AG10803 (cell line): ENCODE data around the gene PANX3.

Experiments
- DNase-seq: peaks from one replicate; pipeline ENCODE4 v3.0.0; 2010; ENCODE audit warnings: low read depth
- H3K4me3 ChIP-seq: 2 replicates; pipeline ENCODE4 v1.5.1; 2011; ENCODE audit warnings: mild to moderate bottlenecking, low read length, control low read depth
- CTCF ChIP-seq: conservative IDR thresholded peaks from 2 replicates; pipeline ENCODE4 v1.5.1; 2011; ENCODE audit warnings: mild to moderate bottlenecking, low read length, control low read depth, inconsistent platforms

Gene PANX3

GRCh38 chr11:124629961-124630360 is 18.7 kb downstream of the PANX3 start:
- no peak overlapping the region for H3K4me3 ChIP-seq
- no peak for TF ChIP-seq CTCF
- DNase-seq, result no peak

- no peak overlapping the region for H3K4me3 ChIP-seq
- peak; percentile 33 for TF ChIP-seq CTCF
- DNase-seq, result no peak
These were observed 22.1 kb downstream of the PANX3 start for GRCh38 chr11:124633355-124633754.

DNA sequence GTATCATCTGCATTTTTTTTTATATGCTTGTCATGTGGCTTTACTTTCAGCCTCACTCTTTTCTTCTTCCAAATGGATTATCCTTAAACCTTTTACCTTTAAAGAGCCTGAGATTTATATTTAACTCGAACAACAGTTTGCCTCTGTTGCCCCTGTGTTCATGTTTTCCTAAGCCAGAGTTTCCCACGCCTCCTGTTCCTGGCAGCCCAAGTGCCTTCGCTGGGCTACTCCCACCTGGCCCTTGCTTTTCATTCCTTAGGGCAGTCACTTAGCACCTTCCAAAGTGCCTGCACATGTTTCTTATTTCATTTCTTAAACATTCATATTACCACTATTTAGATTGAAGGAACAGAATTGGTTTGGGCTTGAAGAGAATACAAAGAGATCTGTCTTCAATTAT is 24.7 kb downstream of the PANX3 start:
- no peak for DNase-seq
- no peak overlapping the region for H3K4me3 ChIP-seq
- TF ChIP-seq CTCF, result no peak

DNA sequence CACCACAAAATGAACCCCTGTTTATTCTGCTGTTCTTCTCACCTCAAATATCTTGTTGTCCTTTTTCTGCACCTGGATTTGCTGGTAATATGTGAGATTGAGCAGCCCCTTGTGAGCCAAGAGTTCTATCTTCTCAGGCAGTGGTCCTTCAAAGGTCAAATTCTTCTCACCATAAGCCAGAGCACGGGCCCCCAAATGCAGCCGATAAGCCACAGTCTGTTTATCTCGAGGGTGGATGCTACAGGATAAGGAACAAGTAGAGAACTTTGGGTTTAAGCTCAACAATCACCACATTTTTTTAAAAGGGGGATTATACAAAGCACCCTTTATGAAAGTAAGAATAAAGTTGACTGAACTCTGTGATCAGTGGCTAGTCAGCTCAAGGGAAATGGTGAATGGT is 27.3 kb downstream of the PANX3 start:
- DNase-seq, result no peak
- no peak for TF ChIP-seq CTCF
- H3K4me3 ChIP-seq, result no peak overlapping the region

DNA sequence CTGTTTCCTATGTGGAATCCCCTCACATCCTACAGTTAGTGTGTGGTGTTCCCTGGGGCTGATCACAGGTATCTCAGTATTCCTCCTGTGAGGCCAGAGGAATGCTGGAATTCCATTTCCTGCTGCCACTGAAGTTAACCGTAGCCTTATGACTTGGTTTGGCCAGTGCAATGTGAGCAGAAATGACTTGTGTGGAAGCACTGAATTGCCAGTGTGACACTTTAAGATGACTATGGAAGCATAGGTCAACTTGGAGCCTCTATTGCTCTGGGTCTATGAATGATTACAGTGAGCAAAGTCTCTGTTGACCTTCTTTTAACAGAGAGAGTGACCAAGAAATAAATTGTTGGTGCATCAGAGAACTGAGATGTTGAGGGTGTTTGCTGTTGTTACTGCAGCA is 28.0 kb downstream of the PANX3 start:
- no peak for TF ChIP-seq CTCF
- H3K4me3 ChIP-seq, result no peak overlapping the region
- no peak for DNase-seq

DNA sequence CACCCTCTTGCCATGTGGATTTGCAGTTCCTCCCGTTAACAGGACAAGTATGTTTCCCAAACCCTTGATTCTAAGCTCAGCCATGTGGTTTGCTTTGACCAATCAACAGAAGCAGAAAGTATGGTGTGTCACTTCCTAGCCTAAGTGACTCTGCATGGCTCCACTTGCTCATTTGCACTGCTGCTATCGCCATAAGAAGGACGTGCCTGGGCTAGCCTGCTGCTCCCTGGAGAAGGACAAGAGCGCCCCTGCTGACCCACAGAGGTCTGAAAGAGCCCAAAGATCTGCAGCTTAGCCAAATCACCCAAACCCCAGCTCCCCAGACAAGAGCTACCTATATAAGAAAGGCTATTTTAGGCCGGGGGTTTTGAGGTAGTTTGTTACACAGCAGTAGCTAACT is 29.4 kb downstream of the PANX3 start:
- no peak for DNase-seq
- no peak for TF ChIP-seq CTCF
- H3K4me3 ChIP-seq, result no peak overlapping the region

- no peak for TF ChIP-seq CTCF
- DNase-seq, result no peak
- no peak overlapping the region for H3K4me3 ChIP-seq
These were observed 31.4 kb downstream of the PANX3 start for GRCh38 chr11:124642628-124643027.
